WERI-Rb-1 (cell line): Measurements from ENCODE around the gene ENOX2.

ENCODE experiments used
- DNase-seq: peaks from one replicate; pipeline ENCODE4 v3.0.0-alpha.2; 2020
- H3K27ac ChIP-seq: fragments of 250-450 bp; sonication (Bioruptor Pico); 2 replicates; pipeline ENCODE4 v1.5.1; 2020; ENCODE audit warnings: mild to moderate bottlenecking, moderate library complexity
- H3K27me3 ChIP-seq: fragments of 250-450 bp; sonication (Bioruptor Pico); 2 replicates; pipeline ENCODE4 v1.5.1; 2021; ENCODE audit warnings: mild to moderate bottlenecking, low read depth, moderate library complexity; ENCODE audit not compliant: insufficient read depth, severe bottlenecking
- H3K36me3 ChIP-seq: fragments of 250-450 bp; sonication (Bioruptor Pico); 2 replicates; pipeline ENCODE4 v1.5.1; 2020; ENCODE audit warnings: mild to moderate bottlenecking, moderate library complexity
- H3K4me3 ChIP-seq: 2 replicates; pipeline ENCODE4 v1.5.1; 2011; ENCODE audit warnings: low read depth, mild to moderate bottlenecking, control low read depth, low read length
- H3K9me3 ChIP-seq: fragments of 250-450 bp; sonication (Bioruptor Pico); 2 replicates; pipeline ENCODE4 v1.5.1; 2021; ENCODE audit warnings: mild to moderate bottlenecking, moderate library complexity; ENCODE audit not compliant: severe bottlenecking
- TF ChIP-seq, protein P1 (sequence below): IDR thresholded peaks from 2 replicates; pipeline ENCODE4 v1.5.1; 2011; ENCODE audit warnings: low read depth, mild to moderate bottlenecking, control low read depth, inconsistent platforms, low read length

Gene ENOX2

DNA sequence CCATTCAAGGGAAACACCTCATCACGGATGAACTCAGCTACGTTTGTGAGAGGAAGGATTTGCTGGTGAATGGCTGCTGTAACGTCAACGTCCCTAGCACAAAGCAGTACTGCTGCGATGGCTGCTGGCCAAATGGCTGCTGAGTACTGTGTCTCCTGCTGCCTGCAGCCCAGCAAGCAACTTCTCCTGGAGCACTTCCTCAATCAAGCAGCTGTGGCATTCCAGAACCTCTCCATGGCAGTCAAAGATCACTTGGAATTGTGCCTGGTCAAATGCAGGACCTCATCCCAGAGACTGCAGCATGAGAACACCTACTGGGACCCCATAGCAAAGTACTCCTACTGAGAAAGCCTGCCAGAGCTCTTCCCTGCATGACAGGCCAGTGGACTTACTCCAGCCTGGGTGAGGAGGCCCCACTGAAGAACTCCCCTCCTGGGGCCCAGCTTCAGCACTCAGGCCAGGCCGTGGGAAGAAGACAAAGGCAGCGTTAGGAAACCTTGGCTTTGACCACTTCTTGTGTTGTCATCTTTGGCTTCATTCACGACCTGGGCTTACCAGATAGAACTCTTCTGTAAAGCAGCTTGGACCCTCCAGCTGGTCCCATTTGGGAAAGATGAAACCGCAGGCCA is 256.9 kb downstream of the ENOX2 start:
- Histone ChIP-seq H3K27ac (no peak overlapping the region), H3K36me3 (no peaks in the 10 kb centered on the region), H3K27me3 (peaks cover 3% of the 10 kb centered on the region), H3K4me3 (no peak overlapping the region), H3K9me3 (no peaks in the 10 kb centered on the region)
- no peak for DNase-seq
- TF ChIP-seq, protein P1, sequence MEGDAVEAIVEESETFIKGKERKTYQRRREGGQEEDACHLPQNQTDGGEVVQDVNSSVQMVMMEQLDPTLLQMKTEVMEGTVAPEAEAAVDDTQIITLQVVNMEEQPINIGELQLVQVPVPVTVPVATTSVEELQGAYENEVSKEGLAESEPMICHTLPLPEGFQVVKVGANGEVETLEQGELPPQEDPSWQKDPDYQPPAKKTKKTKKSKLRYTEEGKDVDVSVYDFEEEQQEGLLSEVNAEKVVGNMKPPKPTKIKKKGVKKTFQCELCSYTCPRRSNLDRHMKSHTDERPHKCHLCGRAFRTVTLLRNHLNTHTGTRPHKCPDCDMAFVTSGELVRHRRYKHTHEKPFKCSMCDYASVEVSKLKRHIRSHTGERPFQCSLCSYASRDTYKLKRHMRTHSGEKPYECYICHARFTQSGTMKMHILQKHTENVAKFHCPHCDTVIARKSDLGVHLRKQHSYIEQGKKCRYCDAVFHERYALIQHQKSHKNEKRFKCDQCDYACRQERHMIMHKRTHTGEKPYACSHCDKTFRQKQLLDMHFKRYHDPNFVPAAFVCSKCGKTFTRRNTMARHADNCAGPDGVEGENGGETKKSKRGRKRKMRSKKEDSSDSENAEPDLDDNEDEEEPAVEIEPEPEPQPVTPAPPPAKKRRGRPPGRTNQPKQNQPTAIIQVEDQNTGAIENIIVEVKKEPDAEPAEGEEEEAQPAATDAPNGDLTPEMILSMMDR: no peak

DNA sequence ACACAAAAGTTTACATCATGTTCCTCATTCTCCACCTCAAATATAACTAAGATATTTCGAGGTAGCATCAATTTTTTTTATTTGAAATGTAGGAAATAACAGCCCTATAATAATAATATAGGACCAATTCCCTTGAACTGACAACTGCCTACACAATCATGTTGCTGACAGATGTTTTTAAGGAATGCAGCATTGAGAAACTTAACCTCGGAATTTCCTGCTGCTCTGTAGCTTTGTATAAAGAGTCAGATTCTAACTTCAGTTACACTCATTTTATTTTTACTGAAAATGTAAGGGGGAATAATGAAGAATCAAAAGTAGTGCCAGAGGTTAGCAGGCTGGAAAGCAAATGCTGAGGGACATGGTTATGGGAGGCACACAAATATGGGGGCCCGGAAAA is 265.4 kb downstream of the ENOX2 start:
- DNase-seq: no peak
- H3K27ac ChIP-seq: no peak overlapping the region
- H3K36me3 ChIP-seq: no peaks in the 10 kb centered on the region
- H3K9me3 ChIP-seq: no peaks in the 10 kb centered on the region
- TF ChIP-seq, protein P1: no peak
- H3K27me3 ChIP-seq: peaks cover 6% of the 10 kb centered on the region
- no peak overlapping the region for H3K4me3 ChIP-seq

- Histone ChIP-seq H3K27ac (no peak overlapping the region), H3K9me3 (no peaks in the 10 kb centered on the region), H3K27me3 (peaks cover 6% of the 10 kb centered on the region), H3K36me3 (no peaks in the 10 kb centered on the region), H3K4me3 (no peak overlapping the region)
- no peak for DNase-seq
- TF ChIP-seq, protein P1: no peak
Measured at GRCh38 chrX:130636277-130636676, 266.7 kb downstream of the ENOX2 start.

- Histone ChIP-seq H3K27ac (no peak overlapping the region), H3K4me3 (no peak overlapping the region), H3K27me3 (no peaks in the 10 kb centered on the region), H3K36me3 (no peaks in the 10 kb centered on the region), H3K9me3 (no peaks in the 10 kb centered on the region)
- TF ChIP-seq, protein P1: no peak
- DNase-seq: no peak
Measured at GRCh38 chrX:130631011-130631410, 272.0 kb downstream of the ENOX2 start.

- TF ChIP-seq, protein P1: no peak
- DNase-seq: no peak
- H3K27ac ChIP-seq: no peak overlapping the region
- no peaks in the 10 kb centered on the region for H3K9me3 ChIP-seq
- H3K36me3 ChIP-seq: no peaks in the 10 kb centered on the region
- no peak overlapping the region for H3K4me3 ChIP-seq
- H3K27me3 ChIP-seq: no peaks in the 10 kb centered on the region
Measured at GRCh38 chrX:130628516-130628915, 274.5 kb downstream of the ENOX2 start.

DNA sequence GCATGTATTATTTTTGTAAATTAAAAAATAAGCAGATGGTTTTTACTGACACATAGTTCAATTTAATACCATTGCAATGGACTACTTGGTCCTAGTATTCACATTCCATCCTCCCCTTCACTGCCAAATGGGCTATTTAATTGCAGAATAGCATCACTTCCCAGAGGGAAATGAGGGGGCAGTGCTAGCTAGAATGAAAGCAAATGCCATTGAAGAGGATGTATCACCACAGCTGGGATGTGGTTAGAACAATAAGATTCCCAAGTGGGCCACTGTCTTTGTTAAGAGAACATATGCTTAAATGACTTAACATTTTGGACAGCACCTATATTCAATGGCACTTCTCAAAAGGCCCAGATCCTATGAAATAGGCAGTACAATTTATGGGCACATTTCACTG is 276.5 kb downstream of the ENOX2 start:
- TF ChIP-seq, protein P1: no peak
- no peak overlapping the region for H3K27ac ChIP-seq

More for the DNA sequence above, 276.5 kb downstream of the ENOX2 start:
- Histone ChIP-seq H3K4me3 (no peak overlapping the region), H3K27me3 (no peaks in the 10 kb centered on the region), H3K9me3 (no peaks in the 10 kb centered on the region), H3K36me3 (no peaks in the 10 kb centered on the region)
- DNase-seq: no peak
